ENCODE data around the gene STX16.

Gene STX16

DNA sequence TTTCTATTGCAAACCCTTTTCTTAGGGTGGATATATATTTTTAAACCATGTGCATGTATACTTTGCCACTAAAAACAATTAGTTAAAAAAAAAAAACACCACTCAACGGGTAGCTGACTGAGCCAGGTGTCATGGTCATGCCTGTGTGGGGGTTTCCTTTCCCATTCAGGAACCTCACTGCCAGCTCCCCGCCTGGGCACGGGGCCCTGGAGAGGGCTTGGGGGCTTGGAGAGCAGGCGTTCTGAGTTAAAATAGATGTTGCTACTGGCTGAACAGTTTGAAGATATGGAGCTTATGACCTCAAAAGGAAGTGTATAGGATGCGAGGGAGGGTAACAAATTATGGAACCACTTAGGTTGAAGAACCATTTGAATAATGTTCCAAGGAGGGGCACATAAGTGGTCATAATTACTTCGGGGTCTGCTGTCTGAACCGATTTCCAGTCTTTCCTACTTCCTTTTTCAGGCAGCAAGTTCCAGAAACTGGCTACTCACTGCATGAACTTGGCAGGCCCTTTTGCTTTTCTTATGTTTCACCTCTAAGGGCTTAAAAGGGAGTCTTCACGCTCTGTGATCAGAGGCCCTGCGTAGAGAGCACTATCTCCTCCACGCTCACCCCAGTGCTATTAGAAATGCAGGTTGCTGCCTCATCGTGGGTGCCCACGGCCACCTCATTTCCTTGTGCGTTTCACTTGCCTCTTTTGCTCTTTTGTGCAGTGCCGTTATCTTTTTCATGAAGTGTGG lies 9.9 kb downstream of the STX16 start:
- DNase-seq = no peak
- Mint-ChIP-seq H3K4me1 (peaks cover 14 to 56% of the 10 kb centered on the region in 2 donors), H3K27ac (peak overlapping the region; percentile 51), H3K36me3 (peaks cover 12 to 40% of the 10 kb centered on the region in 2 donors), H3K9me3 (no peaks in the 10 kb centered on the region), H3K27me3 (no peaks in the 10 kb centered on the region), H3K4me3 (no peak overlapping the region)
- no peak for ATAC-seq (replicated peaks)

GRCh38 chr20:58661598-58662473 lies 10.8 kb downstream of the STX16 start:
- peaks cover 12 to 42% of the 10 kb centered on the region in 2 donors for H3K36me3 Mint-ChIP-seq
- DNase-seq (no peak), ATAC-seq (replicated peaks) (no peak)
- H3K9me3 Mint-ChIP-seq = no peaks in the 10 kb centered on the region
- no peak overlapping the region for H3K4me3 Mint-ChIP-seq
- H3K27me3 Mint-ChIP-seq = no peaks in the 10 kb centered on the region
- H3K27ac Mint-ChIP-seq = peak overlapping the region; percentile 59
- H3K4me1 Mint-ChIP-seq = peaks cover 12 to 48% of the 10 kb centered on the region in 2 donors

DNA sequence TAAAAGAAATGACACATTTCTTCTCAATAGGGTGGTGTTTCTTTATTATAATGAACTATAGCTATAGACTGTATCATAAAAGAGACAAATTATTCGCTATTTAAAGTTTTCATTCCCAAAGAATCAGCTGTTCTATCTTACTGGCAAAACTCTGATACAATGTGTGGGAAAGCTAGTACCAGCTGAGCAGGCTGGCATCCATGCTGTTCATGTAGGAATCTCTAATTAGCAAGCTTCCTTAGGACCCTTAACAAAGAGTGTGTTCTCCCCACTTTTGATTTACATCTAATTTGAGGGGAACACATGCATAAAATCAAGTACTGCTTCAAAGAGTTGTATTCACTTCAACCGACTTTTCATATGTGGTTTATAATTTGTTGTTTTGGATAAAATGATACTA lies 13.2 kb downstream of the STX16 start:
- H3K4me1 Mint-ChIP-seq = peaks cover 9 to 41% of the 10 kb centered on the region in 2 donors
- no peaks in the 10 kb centered on the region for H3K27me3 Mint-ChIP-seq
- DNase-seq (no peak), ATAC-seq (replicated peaks) (no peak)
- no peaks in the 10 kb centered on the region for H3K9me3 Mint-ChIP-seq
- no peak overlapping the region for H3K27ac Mint-ChIP-seq
- peaks cover 17 to 55% of the 10 kb centered on the region in 2 donors for H3K36me3 Mint-ChIP-seq
- H3K4me3 Mint-ChIP-seq = no peak overlapping the region

GRCh38 chr20:58664883-58665282 lies 13.8 kb downstream of the STX16 start:
- H3K4me1 Mint-ChIP-seq = peaks cover 13 to 41% of the 10 kb centered on the region in 2 donors
- peaks cover 17 to 52% of the 10 kb centered on the region in 2 donors for H3K36me3 Mint-ChIP-seq
- H3K27me3 Mint-ChIP-seq = no peaks in the 10 kb centered on the region
- no peak overlapping the region for H3K4me3 Mint-ChIP-seq
- ATAC-seq (replicated peaks) (no peak), DNase-seq (no peak)
- H3K27ac Mint-ChIP-seq = no peak overlapping the region
- H3K9me3 Mint-ChIP-seq = no peaks in the 10 kb centered on the region

DNA sequence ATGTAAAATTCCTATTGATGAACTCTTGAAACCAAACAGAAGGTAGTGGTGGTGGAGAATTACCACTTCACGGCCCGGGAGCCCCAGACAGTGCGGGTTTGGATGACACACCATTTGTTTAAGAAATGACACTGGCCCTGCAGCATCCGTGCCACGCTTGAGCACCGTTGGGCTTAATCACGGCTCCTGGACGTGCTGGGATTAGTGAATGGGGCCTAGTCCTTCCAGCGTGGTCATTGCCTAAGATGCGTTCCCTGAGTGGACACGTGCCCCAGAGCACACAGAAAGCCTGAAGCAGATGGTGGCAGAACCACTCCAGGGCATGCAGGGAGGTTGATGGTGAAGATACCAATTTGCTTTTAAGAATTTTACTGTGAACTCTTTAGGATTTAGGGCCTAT lies 14.5 kb downstream of the STX16 start:
- Mint-ChIP-seq H3K4me1 (peaks cover 13 to 38% of the 10 kb centered on the region in 2 donors), H3K27me3 (no peaks in the 10 kb centered on the region), H3K36me3 (peaks cover 19 to 55% of the 10 kb centered on the region in 2 donors), H3K9me3 (no peaks in the 10 kb centered on the region), H3K27ac (no peak overlapping the region), H3K4me3 (no peak overlapping the region)
- ATAC-seq (replicated peaks) (no peak), DNase-seq (no peak)

GRCh38 chr20:58666702-58667101 lies 15.6 kb downstream of the STX16 start:
- no peak overlapping the region for H3K27ac Mint-ChIP-seq
- no peak for ATAC-seq (replicated peaks)
- peaks cover 17 to 49% of the 10 kb centered on the region in 2 donors for H3K36me3 Mint-ChIP-seq

DNA sequence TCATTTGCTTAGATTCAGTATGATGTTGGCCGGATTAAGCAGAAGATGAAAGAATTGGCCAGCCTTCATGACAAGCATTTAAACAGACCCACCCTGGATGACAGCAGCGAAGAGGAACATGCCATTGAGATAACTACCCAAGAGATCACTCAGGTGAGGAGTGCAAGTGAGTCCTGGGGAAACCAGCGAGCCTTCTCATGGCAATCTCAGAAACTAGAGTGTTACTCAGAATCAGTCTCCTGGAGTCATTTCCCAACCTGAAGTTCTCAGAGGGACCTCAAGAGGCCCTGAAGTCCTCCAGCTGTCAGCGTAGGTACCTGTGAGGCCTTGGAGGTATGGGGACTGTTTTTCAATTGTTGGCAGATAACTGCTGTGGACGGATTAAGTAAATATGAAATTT lies 16.9 kb downstream of the STX16 start:
- Mint-ChIP-seq H3K9me3 (no peaks in the 10 kb centered on the region), H3K4me3 (no peak overlapping the region), H3K27ac (no peak overlapping the region), H3K36me3 (peaks cover 17 to 46% of the 10 kb centered on the region in 2 donors), H3K27me3 (no peaks in the 10 kb centered on the region), H3K4me1 (peaks cover 8 to 22% of the 10 kb centered on the region in 2 donors)
- DNase-seq (no peak), ATAC-seq (replicated peaks) (no peak)

More at GRCh38 chr20:58666702-58667101, 15.6 kb downstream of the STX16 start:
- no peak for DNase-seq
- Mint-ChIP-seq H3K4me1 (peaks cover 8 to 27% of the 10 kb centered on the region in 2 donors), H3K9me3 (no peaks in the 10 kb centered on the region), H3K4me3 (no peak overlapping the region), H3K27me3 (no peaks in the 10 kb centered on the region)

- H3K36me3 Mint-ChIP-seq = peaks cover 20 to 47% of the 10 kb centered on the region in 2 donors
Observed at GRCh38 chr20:58668901-58669286, 17.8 kb downstream of the STX16 start.

DNA sequence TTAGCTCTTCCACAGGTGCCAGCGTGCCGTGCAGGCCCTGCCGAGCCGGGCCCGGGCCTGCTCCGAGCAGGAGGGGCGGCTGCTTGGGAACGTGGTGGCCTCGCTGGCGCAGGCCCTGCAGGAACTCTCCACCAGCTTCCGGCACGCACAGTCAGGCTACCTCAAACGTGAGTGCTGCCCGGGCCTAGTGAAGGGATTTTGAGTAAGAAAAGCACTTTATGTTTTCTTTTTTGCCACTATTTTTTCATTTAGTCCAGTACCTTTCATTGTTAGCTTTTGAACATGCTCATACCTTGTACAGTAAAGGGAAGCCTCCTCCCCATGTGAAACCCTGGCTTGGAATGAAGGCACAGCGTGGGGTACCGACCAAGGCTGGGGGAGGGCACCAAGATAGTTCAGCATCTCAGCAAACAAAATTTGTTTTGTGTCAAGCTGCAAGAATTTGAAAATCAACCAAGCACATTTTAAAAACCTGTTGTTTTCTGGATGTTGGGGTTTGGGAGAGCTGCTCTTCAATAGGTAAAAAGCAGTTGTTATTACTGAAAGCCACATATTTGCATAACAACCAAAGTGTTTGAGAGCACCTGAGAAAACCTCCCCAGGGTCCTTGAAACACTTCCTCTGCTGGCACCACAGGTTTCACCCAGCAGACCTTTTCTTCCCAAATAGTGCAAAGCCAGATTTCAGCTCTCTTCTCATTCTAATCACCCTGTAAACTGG lies 18.4 kb downstream of the STX16 start:
- Mint-ChIP-seq H3K36me3 (peaks cover 20 to 50% of the 10 kb centered on the region in 2 donors), H3K27me3 (no peaks in the 10 kb centered on the region), H3K4me1 (peaks cover 7 to 22% of the 10 kb centered on the region in 2 donors), H3K4me3 (no peak overlapping the region), H3K27ac (no peak overlapping the region), H3K9me3 (no peaks in the 10 kb centered on the region)
- ATAC-seq (replicated peaks) (peak; percentile 52 to 55), DNase-seq (no peak)

More at GRCh38 chr20:58668901-58669286, 17.8 kb downstream of the STX16 start:
- no peaks in the 10 kb centered on the region for H3K9me3 Mint-ChIP-seq
- DNase-seq (no peak), ATAC-seq (replicated peaks) (no peak)
- no peak overlapping the region for H3K27ac Mint-ChIP-seq
- H3K27me3 Mint-ChIP-seq = no peaks in the 10 kb centered on the region
- no peak overlapping the region for H3K4me3 Mint-ChIP-seq
- H3K4me1 Mint-ChIP-seq = peaks cover 7 to 22% of the 10 kb centered on the region in 2 donors

- no peak for ATAC-seq (replicated peaks)
- peaks cover 7 to 20% of the 10 kb centered on the region in 2 donors for H3K4me1 Mint-ChIP-seq
Observed at GRCh38 chr20:58670102-58670501, 19.0 kb downstream of the STX16 start.

DNA sequence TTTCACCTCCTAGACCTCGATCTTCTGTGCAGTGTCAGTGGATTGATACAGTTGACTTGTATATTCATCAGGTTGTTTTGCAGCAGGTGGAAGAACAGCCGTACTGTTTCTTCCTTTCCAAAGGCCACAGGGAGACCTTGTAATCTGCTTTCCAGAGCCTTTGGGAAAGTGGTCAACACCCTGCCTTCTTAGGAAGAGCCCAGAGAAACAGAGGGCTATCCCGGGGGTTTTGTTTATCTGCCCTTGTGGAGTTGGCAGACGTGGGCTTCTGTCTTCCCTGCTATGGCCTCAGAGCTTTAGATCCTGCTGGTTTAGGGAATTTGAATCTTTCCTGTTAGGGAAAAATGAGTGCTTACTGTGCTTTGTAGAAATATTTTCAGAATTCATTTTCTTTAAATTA lies 19.6 kb downstream of the STX16 start:
- Mint-ChIP-seq H3K27me3 (no peaks in the 10 kb centered on the region), H3K27ac (no peak overlapping the region), H3K9me3 (no peaks in the 10 kb centered on the region), H3K36me3 (peaks cover 25 to 57% of the 10 kb centered on the region in 2 donors), H3K4me1 (peaks cover 7 to 14% of the 10 kb centered on the region in 2 donors), H3K4me3 (no peak overlapping the region)
- DNase-seq (no peak), ATAC-seq (replicated peaks) (no peak)

More at GRCh38 chr20:58670102-58670501, 19.0 kb downstream of the STX16 start:
- peaks cover 20 to 54% of the 10 kb centered on the region in 2 donors for H3K36me3 Mint-ChIP-seq
- no peak overlapping the region for H3K27ac Mint-ChIP-seq
- H3K27me3 Mint-ChIP-seq = no peaks in the 10 kb centered on the region
- no peak for DNase-seq
- H3K9me3 Mint-ChIP-seq = no peaks in the 10 kb centered on the region
- H3K4me3 Mint-ChIP-seq = no peak overlapping the region

- H3K9me3 Mint-ChIP-seq = no peaks in the 10 kb centered on the region
- no peak overlapping the region for H3K27ac Mint-ChIP-seq
- peaks cover 27 to 57% of the 10 kb centered on the region in 2 donors for H3K36me3 Mint-ChIP-seq
Observed at GRCh38 chr20:58673119-58673518, 22.0 kb downstream of the STX16 start.

DNA sequence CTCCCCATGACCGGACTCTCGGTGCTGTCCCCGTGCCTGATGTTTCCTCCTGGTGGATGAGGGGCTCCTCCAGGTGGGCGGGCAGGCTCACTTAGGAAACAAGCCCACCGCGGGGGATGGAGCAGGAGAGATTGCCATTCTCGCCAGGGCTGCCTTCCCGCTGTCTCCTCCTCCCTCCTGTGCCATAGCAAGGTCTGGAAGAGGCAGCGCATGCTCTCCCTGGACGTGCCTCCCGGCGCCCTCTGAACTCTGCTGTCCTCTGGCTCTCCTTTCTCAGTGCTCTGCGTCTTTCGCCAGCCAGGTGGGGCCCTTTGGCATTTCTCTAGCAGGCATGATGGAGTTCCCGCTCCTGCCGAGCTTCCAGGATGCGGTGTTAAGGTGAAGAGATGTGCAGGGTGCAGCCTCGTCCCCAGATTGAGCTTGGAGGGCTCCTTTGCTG lies 24.1 kb downstream of the STX16 start:
- Mint-ChIP-seq H3K4me1 (peaks cover 0 to 3% of the 10 kb centered on the region in 2 donors), H3K4me3 (no peak overlapping the region), H3K9me3 (no peaks in the 10 kb centered on the region), H3K27me3 (no peaks in the 10 kb centered on the region), H3K27ac (no peak overlapping the region), H3K36me3 (peaks cover 34 to 67% of the 10 kb centered on the region in 2 donors)
- DNase-seq = no peak
- no peak for ATAC-seq (replicated peaks)

More at GRCh38 chr20:58673119-58673518, 22.0 kb downstream of the STX16 start:
- ATAC-seq (replicated peaks) (no peak), DNase-seq (no peak)
- Mint-ChIP-seq H3K4me1 (peaks cover 7 to 13% of the 10 kb centered on the region in 2 donors), H3K4me3 (no peak overlapping the region), H3K27me3 (no peaks in the 10 kb centered on the region)

DNA sequence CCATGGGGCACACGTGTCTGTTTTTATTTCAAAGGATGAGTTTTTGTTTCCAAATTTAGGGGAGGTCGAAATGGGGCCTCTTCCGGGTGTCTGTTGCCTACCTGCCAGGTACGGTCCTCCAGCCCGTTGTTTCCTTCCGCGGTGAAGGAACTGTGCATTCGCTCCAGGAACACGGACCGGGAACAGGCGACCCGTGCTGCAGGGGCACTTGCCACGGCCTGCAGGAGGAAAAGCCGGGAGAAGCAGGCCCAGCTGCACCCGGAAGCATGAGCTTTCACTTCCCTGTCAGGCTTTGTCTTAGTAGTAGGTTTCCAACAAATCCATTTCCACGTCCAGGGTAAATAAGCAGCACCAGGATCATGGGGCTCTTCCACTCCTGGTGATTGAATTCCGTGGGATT lies 24.6 kb downstream of the STX16 start:
- no peak for ATAC-seq (replicated peaks)
- no peak overlapping the region for H3K27ac Mint-ChIP-seq
- H3K27me3 Mint-ChIP-seq = no peaks in the 10 kb centered on the region
- H3K4me3 Mint-ChIP-seq = no peak overlapping the region
- peaks cover 0 to 1% of the 10 kb centered on the region in 2 donors for H3K4me1 Mint-ChIP-seq
- H3K36me3 Mint-ChIP-seq = peaks cover 32 to 67% of the 10 kb centered on the region in 2 donors
- H3K9me3 Mint-ChIP-seq = no peaks in the 10 kb centered on the region
- no peak for DNase-seq
